Measurements from ENCODE around the gene INS. TPM values are rescaled to one million over a fixed set of nuclear protein-coding genes. Genes with fewer than 3 reads are reported as not detected.

The INS gene
- total and polyA plus RNA-seq, 2 donors, result 0.42 to 2.4 TPM

DNA sequence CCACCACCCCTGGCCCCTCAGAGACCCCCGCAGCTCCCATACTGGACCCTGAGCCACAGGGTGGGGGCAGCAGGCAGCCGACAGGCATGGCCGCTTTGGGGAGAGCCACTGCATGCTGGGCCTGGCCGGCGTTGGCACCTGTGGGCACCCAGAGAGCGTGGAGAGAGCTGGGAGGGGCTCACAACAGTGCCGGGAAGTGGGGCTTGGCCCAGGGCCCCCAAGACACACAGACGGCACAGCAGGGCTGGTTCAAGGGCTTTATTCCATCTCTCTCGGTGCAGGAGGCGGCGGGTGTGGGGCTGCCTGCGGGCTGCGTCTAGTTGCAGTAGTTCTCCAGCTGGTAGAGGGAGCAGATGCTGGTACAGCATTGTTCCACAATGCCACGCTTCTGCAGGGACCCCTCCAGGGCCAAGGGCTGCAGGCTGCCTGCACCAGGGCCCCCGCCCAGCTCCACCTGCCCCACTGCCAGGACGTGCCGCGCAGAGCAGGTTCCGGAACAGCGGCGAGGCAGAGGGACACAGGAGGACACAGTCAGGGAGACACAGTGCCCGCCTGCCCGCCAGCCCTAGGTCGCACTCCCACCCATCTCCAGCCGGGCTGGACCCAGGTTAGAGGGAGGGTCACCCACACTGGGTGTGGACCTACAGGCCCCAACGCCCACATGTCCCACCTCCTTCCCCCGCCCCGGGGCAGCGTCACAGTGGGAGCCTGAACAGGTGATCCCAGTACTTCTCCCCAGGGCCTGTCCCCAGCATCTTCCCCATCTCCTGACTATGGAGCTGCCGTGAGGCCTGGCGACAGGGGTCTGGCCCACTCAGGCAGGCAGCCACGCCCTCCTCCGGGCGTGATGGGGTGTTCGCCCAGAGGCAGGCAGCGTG, 1.2 kb downstream of the INS start:
- Histone ChIP-seq H3K9me3 (ENCODE audit: control insufficient read depth in 2 of 2, insufficient read depth in 1 of 2, low read length in 1 of 2) (no peaks in the 10 kb centered on the region), H3K27me3 (ENCODE audit: control insufficient read depth in 2 of 2, insufficient read depth in 1 of 2, low read length in 1 of 2) (peaks cover 0 to 4% of the 10 kb centered on the region in 2 donors), H3K36me3 (ENCODE audit: control insufficient read depth in 2 of 2, insufficient read depth in 2 of 2, low read length in 1 of 2) (no peaks in the 10 kb centered on the region), H3K27ac (ENCODE audit: low read depth in 1 of 2, low read length in 1 of 2) (no peak overlapping the region), H3K4me3 (ENCODE audit: low read length in 2 of 2) (no peak overlapping the region), H3K4me1 (ENCODE audit: control insufficient read depth in 2 of 2, insufficient read depth in 2 of 2, low read length in 2 of 2) (no peaks in the 10 kb centered on the region)
- DNase-seq (ENCODE audit: low read depth in 6 of 9, low spot score in 9 of 9), result no peak
- WGBS, result 87% methylated on average over 36 of the region's 36 CpGs

DNA sequence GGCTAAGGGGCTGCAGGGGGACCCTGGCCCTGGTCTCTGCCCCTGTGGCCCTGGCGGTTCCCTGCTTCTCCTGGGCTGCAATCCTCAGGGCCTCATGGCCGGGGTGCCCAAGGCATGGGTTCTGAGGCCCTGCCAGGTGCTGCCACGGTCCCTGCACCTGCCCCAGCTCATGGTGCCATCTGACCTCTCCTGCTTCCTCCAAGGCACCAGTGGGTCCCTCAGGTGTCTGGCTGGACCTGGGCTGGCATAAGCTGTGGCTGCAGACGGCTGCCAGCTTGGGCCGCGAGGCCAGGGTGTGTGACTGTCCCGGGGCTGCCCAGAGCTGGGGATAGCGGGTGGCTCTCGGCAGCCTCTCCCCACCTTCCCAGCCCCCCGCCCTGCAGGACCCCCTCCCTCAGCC, 2.0 kb downstream of the INS start:
- H3K27me3 ChIP-seq (ENCODE audit: control insufficient read depth in 2 of 2, insufficient read depth in 1 of 2, low read length in 1 of 2), result peaks cover 0 to 4% of the 10 kb centered on the region in 2 donors
- 91% methylated on average over 10 of the region's 10 CpGs for WGBS
- no peaks in the 10 kb centered on the region for H3K4me1 ChIP-seq (ENCODE audit: control insufficient read depth in 2 of 2, insufficient read depth in 2 of 2, low read length in 2 of 2)
- H3K36me3 ChIP-seq (ENCODE audit: control insufficient read depth in 2 of 2, insufficient read depth in 2 of 2, low read length in 1 of 2), result no peaks in the 10 kb centered on the region
- no peaks in the 10 kb centered on the region for H3K9me3 ChIP-seq (ENCODE audit: control insufficient read depth in 2 of 2, insufficient read depth in 1 of 2, low read length in 1 of 2)
- H3K27ac ChIP-seq (ENCODE audit: low read depth in 1 of 2, low read length in 1 of 2), result no peak overlapping the region
- no peak for DNase-seq (ENCODE audit: low read depth in 6 of 9, low spot score in 9 of 9)
- no peak overlapping the region for H3K4me3 ChIP-seq (ENCODE audit: low read length in 2 of 2)

DNA sequence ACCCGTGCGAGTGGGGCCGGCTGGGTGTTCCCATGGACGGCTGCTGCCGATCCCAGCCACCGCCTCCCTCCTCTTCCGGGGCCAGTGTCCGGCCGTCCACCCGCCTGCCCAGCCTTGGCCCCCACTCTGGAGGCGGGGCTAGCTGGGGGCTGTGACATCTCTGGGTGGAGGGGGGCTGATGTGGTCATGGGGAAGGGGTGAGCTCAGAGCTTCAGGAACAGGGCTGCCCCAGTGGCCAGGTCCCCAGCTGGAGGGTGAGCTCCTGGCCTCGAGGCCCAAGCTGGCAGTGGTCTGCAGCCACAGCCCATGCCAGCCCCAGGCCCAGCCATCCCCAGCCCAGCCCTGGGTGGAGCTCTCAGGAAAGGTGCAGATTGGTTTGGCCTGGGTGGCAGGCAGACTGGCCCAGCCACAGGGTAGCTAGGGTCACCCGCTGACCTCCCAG, 2.7 kb downstream of the INS start:
- Histone ChIP-seq H3K4me1 (ENCODE audit: control insufficient read depth in 2 of 2, insufficient read depth in 2 of 2, low read length in 2 of 2) (no peaks in the 10 kb centered on the region), H3K27me3 (ENCODE audit: control insufficient read depth in 2 of 2, insufficient read depth in 1 of 2, low read length in 1 of 2) (peaks cover 0 to 4% of the 10 kb centered on the region in 2 donors), H3K9me3 (ENCODE audit: control insufficient read depth in 2 of 2, insufficient read depth in 1 of 2, low read length in 1 of 2) (no peaks in the 10 kb centered on the region), H3K27ac (ENCODE audit: low read depth in 1 of 2, low read length in 1 of 2) (no peak overlapping the region), H3K36me3 (ENCODE audit: control insufficient read depth in 2 of 2, insufficient read depth in 2 of 2, low read length in 1 of 2) (no peaks in the 10 kb centered on the region), H3K4me3 (ENCODE audit: low read length in 2 of 2) (no peak overlapping the region)
- DNase-seq (ENCODE audit: low read depth in 6 of 9, low spot score in 9 of 9), result no peak
- 83% methylated on average over 13 of the region's 13 CpGs for WGBS

DNA sequence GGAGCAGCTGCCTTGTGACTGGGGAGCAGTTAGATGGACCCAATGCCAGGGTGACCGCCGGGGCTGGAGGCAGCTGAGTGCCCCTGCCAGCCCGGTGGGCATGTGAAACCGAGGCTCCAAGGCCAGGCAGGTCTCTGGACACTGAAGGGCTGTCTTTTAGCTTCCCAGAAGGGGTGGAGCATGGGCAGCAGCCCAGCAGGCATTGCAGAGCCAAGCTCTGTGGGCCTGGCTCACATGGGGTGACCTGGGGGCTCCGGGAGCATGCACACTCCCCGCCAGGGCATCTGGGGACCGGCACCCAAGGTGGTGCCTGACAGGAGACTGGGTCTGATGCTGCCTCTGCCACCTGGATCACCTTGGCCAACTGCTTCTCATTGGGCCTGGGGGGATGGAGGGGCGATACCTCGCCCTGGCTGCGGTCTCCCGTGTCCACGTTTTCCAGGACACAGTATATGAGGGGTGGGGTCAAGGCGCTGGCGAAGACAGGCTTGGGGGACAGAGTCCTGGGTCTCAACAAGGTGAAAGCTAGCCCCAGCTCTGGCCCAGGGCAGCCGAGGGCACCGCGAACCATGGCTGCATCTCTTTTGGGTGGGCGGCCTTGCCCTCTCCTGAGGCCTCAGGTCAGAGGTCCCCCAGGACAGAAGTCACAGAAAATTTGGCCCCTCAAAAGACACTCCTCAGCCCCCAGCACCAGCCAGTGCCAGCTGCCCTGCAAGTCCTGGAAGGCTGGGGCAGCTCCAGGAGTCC, 3.5 kb downstream of the INS start:
- WGBS, result 85% methylated on average over 18 of the region's 18 CpGs
- Histone ChIP-seq H3K36me3 (ENCODE audit: control insufficient read depth in 2 of 2, insufficient read depth in 2 of 2, low read length in 1 of 2) (no peaks in the 10 kb centered on the region), H3K4me3 (ENCODE audit: low read length in 2 of 2) (no peak overlapping the region), H3K27me3 (ENCODE audit: control insufficient read depth in 2 of 2, insufficient read depth in 1 of 2, low read length in 1 of 2) (peaks cover 0 to 5% of the 10 kb centered on the region in 2 donors), H3K4me1 (ENCODE audit: control insufficient read depth in 2 of 2, insufficient read depth in 2 of 2, low read length in 2 of 2) (no peaks in the 10 kb centered on the region), H3K27ac (ENCODE audit: low read depth in 1 of 2, low read length in 1 of 2) (no peak overlapping the region), H3K9me3 (ENCODE audit: control insufficient read depth in 2 of 2, insufficient read depth in 1 of 2, low read length in 1 of 2) (no peaks in the 10 kb centered on the region)
- DNase-seq (ENCODE audit: low read depth in 6 of 9, low spot score in 9 of 9), result no peak

DNA sequence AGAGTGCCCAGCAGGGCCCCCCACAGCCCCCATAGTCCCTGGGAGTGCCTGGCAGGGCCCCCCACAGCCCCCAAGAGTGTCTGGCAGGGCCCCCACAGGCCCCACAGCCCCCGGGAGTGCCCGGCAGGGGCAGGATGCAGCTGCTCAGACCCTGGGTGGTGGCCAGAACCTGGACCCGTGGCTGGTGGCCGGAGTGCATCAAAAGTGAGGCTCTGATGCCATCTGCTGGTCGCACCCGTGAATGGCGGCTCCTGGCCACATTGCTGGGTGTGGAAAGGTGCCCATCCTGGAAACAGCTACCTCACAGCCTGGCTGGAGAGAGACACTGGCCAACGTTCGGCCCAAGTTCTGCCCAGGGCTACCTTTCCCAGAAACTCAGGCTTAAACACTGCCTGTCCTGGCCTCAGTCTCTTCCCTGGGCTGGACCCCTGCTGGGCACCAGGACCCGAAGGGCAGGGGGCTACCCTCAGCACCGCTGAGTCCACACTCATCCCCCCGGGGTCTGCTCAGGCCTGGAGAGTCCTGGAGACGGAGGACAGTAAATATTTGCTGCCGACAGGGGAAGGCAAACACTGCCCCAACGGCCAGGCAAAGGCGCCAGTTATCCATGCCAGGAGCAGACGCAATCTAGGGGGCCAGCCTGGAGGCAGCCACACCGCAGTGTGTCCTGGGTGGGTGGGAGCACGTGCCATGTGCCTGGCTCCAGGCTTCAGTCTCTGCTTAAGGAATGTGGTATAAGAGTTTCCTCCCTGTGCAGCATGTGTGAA, 4.4 kb downstream of the INS start:
- DNase-seq (ENCODE audit: low read depth in 6 of 9, low spot score in 9 of 9), result peak in 2 of 9 donors; percentile 22 to 28
- WGBS, result 40% methylated on average over 19 of the region's 19 CpGs
- no peaks in the 10 kb centered on the region for H3K9me3 ChIP-seq (ENCODE audit: control insufficient read depth in 2 of 2, insufficient read depth in 1 of 2, low read length in 1 of 2)
- no peaks in the 10 kb centered on the region for H3K36me3 ChIP-seq (ENCODE audit: control insufficient read depth in 2 of 2, insufficient read depth in 2 of 2, low read length in 1 of 2)
- no peak overlapping the region for H3K4me3 ChIP-seq (ENCODE audit: low read length in 2 of 2)
- peaks cover 0 to 3% of the 10 kb centered on the region in 2 donors for H3K4me1 ChIP-seq (ENCODE audit: control insufficient read depth in 2 of 2, insufficient read depth in 2 of 2, low read length in 2 of 2)
- H3K27ac ChIP-seq (ENCODE audit: low read depth in 1 of 2, low read length in 1 of 2), result no peak overlapping the region
- peaks cover 0 to 9% of the 10 kb centered on the region in 2 donors for H3K27me3 ChIP-seq (ENCODE audit: control insufficient read depth in 2 of 2, insufficient read depth in 1 of 2, low read length in 1 of 2)

DNA sequence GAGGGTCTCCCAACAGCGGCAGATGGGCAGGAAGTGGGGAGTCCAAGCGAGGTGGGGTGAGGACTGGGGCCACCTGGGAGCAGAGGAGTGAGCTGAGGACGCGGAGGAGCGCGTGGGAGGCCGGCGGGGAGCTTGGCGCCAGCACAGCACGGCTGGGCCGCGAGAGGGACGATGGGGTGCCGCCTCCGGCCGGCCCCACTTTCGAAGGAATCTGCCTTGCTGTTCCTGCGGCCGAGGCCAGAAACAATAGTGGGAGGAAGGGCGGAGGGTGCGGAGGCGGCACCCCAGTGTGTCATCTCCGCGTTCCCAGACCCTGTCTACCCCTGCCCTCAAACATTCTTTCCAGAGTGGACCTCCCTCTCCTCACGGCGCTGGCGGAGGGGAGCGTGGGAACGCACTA, 5.5 kb downstream of the INS start:
- Histone ChIP-seq H3K27me3 (ENCODE audit: control insufficient read depth in 2 of 2, insufficient read depth in 1 of 2, low read length in 1 of 2) (peaks cover 0 to 16% of the 10 kb centered on the region in 2 donors), H3K36me3 (ENCODE audit: control insufficient read depth in 2 of 2, insufficient read depth in 2 of 2, low read length in 1 of 2) (no peaks in the 10 kb centered on the region), H3K9me3 (ENCODE audit: control insufficient read depth in 2 of 2, insufficient read depth in 1 of 2, low read length in 1 of 2) (no peaks in the 10 kb centered on the region), H3K4me3 (ENCODE audit: low read length in 2 of 2) (no peak overlapping the region), H3K4me1 (ENCODE audit: control insufficient read depth in 2 of 2, insufficient read depth in 2 of 2, low read length in 2 of 2) (peaks cover 0 to 5% of the 10 kb centered on the region in 2 donors), H3K27ac (ENCODE audit: low read depth in 1 of 2, low read length in 1 of 2) (no peak overlapping the region)
- WGBS, result 91% methylated on average over 29 of the region's 29 CpGs
- no peak for DNase-seq (ENCODE audit: low read depth in 6 of 9, low spot score in 9 of 9)

DNA sequence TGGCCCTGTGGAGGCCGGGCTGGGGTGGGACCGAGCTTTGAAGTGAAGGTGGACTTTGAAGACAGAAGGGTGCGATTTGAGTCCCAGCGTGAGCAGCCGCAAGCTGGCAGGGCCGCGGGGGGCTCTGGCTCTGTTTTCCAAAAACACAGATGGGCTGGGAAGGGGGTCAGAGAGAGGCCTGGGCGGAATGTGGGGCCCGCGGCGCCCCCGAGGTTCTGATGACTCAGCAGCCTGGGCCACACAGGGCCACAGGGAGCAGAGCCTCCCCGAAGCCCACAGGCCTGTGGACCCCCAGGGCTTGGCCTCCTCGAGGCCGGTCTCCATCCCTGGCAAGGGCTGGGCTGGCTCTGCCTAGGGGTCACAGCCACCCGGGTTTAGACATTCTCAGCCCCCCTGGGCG, 6.1 kb downstream of the INS start:
- H3K36me3 ChIP-seq (ENCODE audit: control insufficient read depth in 2 of 2, insufficient read depth in 2 of 2, low read length in 1 of 2), result no peaks in the 10 kb centered on the region
- H3K9me3 ChIP-seq (ENCODE audit: control insufficient read depth in 2 of 2, insufficient read depth in 1 of 2, low read length in 1 of 2), result no peaks in the 10 kb centered on the region
- H3K27ac ChIP-seq (ENCODE audit: low read depth in 1 of 2, low read length in 1 of 2), result no peak overlapping the region
- peaks cover 3 to 22% of the 10 kb centered on the region in 2 donors for H3K27me3 ChIP-seq (ENCODE audit: control insufficient read depth in 2 of 2, insufficient read depth in 1 of 2, low read length in 1 of 2)
- peaks cover 0 to 5% of the 10 kb centered on the region in 2 donors for H3K4me1 ChIP-seq (ENCODE audit: control insufficient read depth in 2 of 2, insufficient read depth in 2 of 2, low read length in 2 of 2)
- no peak overlapping the region for H3K4me3 ChIP-seq (ENCODE audit: low read length in 2 of 2)
- WGBS, result 90% methylated on average over 17 of the region's 17 CpGs
- no peak for DNase-seq (ENCODE audit: low read depth in 6 of 9, low spot score in 9 of 9)

DNA sequence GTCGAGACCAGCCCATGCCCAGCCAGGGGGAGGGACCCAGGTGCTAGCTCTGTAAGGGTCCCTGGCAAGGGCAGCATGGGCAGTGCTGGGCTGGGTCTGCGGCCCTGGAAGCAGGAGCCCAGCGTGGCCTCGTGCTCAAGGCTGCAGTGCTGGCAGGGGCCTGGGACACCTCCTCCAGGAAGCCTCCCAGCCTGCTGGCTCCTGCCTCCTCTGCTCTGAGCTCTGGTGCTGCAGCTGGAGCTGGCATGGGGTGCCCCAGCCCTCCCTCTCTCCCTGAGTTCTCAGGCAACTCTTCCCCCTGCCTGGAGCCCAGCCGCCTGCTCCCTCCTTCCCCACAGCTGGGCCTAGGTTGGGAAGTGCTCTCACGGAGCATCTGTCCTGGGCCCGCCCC, 6.8 kb downstream of the INS start:
- Histone ChIP-seq H3K36me3 (ENCODE audit: control insufficient read depth in 2 of 2, insufficient read depth in 2 of 2, low read length in 1 of 2) (no peaks in the 10 kb centered on the region), H3K4me3 (ENCODE audit: low read length in 2 of 2) (no peak overlapping the region), H3K27ac (ENCODE audit: low read depth in 1 of 2, low read length in 1 of 2) (no peak overlapping the region), H3K4me1 (ENCODE audit: control insufficient read depth in 2 of 2, insufficient read depth in 2 of 2, low read length in 2 of 2) (peaks cover 0 to 5% of the 10 kb centered on the region in 2 donors), H3K27me3 (ENCODE audit: control insufficient read depth in 2 of 2, insufficient read depth in 1 of 2, low read length in 1 of 2) (peaks cover 4 to 29% of the 10 kb centered on the region in 2 donors), H3K9me3 (ENCODE audit: control insufficient read depth in 2 of 2, insufficient read depth in 1 of 2, low read length in 1 of 2) (no peaks in the 10 kb centered on the region)
- DNase-seq (ENCODE audit: low read depth in 6 of 9, low spot score in 9 of 9), result no peak
- WGBS, result 93% methylated on average over 7 of the region's 7 CpGs

Data from thymus (tissue), 11 donors.